CD4-positive, alpha-beta T cell (primary cell): ENCODE data around the gene COX17. TPM values are rescaled to one million over a fixed set of nuclear protein-coding genes. Genes with fewer than 3 reads are reported as not detected.
A peak's percentile ranks its signal among the peaks of the same experiment; 100 is the strongest.

Experiments used
- ATAC-seq: fragments of 200-7000 bp; cut with Tn5 transposase; one replicate; pipeline ENCODE4 v1.10.0; 2022; ENCODE audit warnings: mild to moderate bottlenecking; ENCODE audit not compliant: poor library complexity
- CTCF ChIA-PET: fragments of 350-600 bp; sonication (Branson Sonifier 250); formaldehyde crosslinking; loops from one replicate; lab custom pipeline; 2021; ENCODE audit warnings: antibody characterized with exemption, inconsistent platforms; lab: Charles Lee
- POLR2A ChIA-PET: fragments of 350-600 bp; sonication (Branson Sonifier 250); formaldehyde crosslinking; loops from one replicate; lab custom pipeline; 2021; ENCODE audit warnings: antibody characterized with exemption, inconsistent platforms; lab: Charles Lee
- DNase-seq, 14 experiments: peaks; one replicate each; pipeline ENCODE4 v3.0.0-alpha.2; 2013 to 2020; ENCODE audit warnings: mixed read lengths in 2 of 14
- H3K27ac ChIP-seq, 2 donors: one replicate each; pipeline versions ENCODE4 v1.5.1 to v1.7.0; 2013; ENCODE audit warnings: low read length in 2 of 2, low read depth in 1 of 2, mild to moderate bottlenecking in 1 of 2
- H3K27me3 ChIP-seq, 2 experiments: 1 replicate in 1 of 2; 2 replicates in 1 of 2; pipeline versions ENCODE4 v1.6.1 to v1.7.0; 2013; ENCODE audit warnings: low read length in 2 of 2, control low read depth in 1 of 2, mild to moderate bottlenecking in 1 of 2, moderate library complexity in 1 of 2; ENCODE audit not compliant: insufficient read depth in 2 of 2, control insufficient read depth in 1 of 2
- H3K36me3 ChIP-seq: one replicate; pipeline ENCODE4 v1.6.1; 2013; ENCODE audit warnings: low read length, control low read depth; ENCODE audit not compliant: insufficient read depth
- H3K4me1 ChIP-seq: one replicate; pipeline ENCODE4 v1.6.1; 2013; ENCODE audit warnings: low read length, control low read depth; ENCODE audit not compliant: insufficient read depth
- H3K4me3 ChIP-seq: one replicate; pipeline ENCODE4 v1.5.1; 2013; ENCODE audit warnings: mild to moderate bottlenecking, low read length, moderate library complexity
- H3K9me3 ChIP-seq, 2 experiments: 1 replicate in 1 of 2; 2 replicates in 1 of 2; pipeline versions ENCODE4 v1.6.1 to v1.7.0; 2013; ENCODE audit warnings: low read length in 2 of 2, mild to moderate bottlenecking in 2 of 2, control low read depth in 1 of 2, moderate library complexity in 1 of 2; ENCODE audit not compliant: control insufficient read depth in 1 of 2, insufficient read depth in 1 of 2
- H3K27ac Mint-ChIP-seq: one replicate; pipeline ENCODE4 v1.8.0; 2020; ENCODE audit warnings: mixed read lengths
- H3K27me3 Mint-ChIP-seq: one replicate; pipeline ENCODE4 v1.8.0; 2021; ENCODE audit warnings: mixed read lengths
- H3K36me3 Mint-ChIP-seq: one replicate; pipeline ENCODE4 v1.8.0; 2021; ENCODE audit warnings: low read depth, mixed read lengths
- H3K4me1 Mint-ChIP-seq: one replicate; pipeline ENCODE4 v1.8.0; 2021; ENCODE audit warnings: low read depth, mixed read lengths
- H3K4me3 Mint-ChIP-seq: one replicate; pipeline ENCODE4 v1.8.0; 2020; ENCODE audit warnings: mild to moderate bottlenecking, mixed read lengths
- H3K9me3 Mint-ChIP-seq: one replicate; pipeline ENCODE4 v1.8.0; 2020; ENCODE audit warnings: mixed read lengths
- intact Hi-C, 2 experiments: fragments of 100-400 bp; cut with DNase I in 1 of 2; cut with micrococcal nuclease in 1 of 2; formaldehyde crosslinking; loops; one replicate each; pipeline versions ENCODE4 v1.15.1 to v1.9.0; 2023 to 2025; cut with DNase I, micrococcal nuclease
- polyA plus RNA-seq, 2 donors: library from polyadenylated mRNA; unstranded; fragments of 120-200 nt; gene quantifications; one replicate each; pipeline ENCODE4 v1.2.1, GENCODE V29; 2013
- total RNA-seq, 174 experiments: library from RNA in 2 of 174; stranded (reverse) in 2 of 174; gene quantifications; one replicate each; pipeline ENCODE4 v1.2.3 and lab custom pipeline; 2021 to 2026
- TF ChIP-seq, protein P1 (sequence below): fragments of 200-600 bp; IDR thresholded peaks from one replicate; pipeline ENCODE4 v1.8.0; 2022; ENCODE audit warnings: antibody characterized with exemption, mild to moderate bottlenecking

COX17 gene, protein sequence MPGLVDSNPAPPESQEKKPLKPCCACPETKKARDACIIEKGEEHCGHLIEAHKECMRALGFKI
- total RNA-seq = 10 to 100 TPM; 24.6 to 26.3 TPM
- 48.1 TPM for polyA plus RNA-seq (2013, experiment 1 of 2)
- 37.4 TPM for polyA plus RNA-seq (2013, experiment 2 of 2)
- 10.1 to 68.8 (median 18.4) reads per million in 172 experiments for total RNA-seq (lab: John Stamatoyannopoulos, UW)

- CTCF ChIA-PET = interaction anchor here (1.7 kb wide), 1 partner anchor 20 kb away, joined by 6 read pairs; no protein-coding TSS in a partner anchor
- Histone ChIP-seq H3K4me1 (peaks cover 8% of the 10 kb centered on the region), H3K9me3 (no peaks in the 10 kb centered on the region), H3K27ac (peak within 1 kb of the TSS; percentile 81 to 85), H3K27me3 (no peaks in the 10 kb centered on the region), H3K4me3 (peak within 1 kb of the TSS; percentile 68), H3K36me3 (peaks cover 27% of the 10 kb centered on the region)
- POLR2A ChIA-PET = interaction anchor here (1.1 to 2.2 kb wide), 7 partner anchors 23 to 470 kb away, joined by 3 to 13 read pairs (median 4); partner anchors contain the start of genes TIMMDC1 and TMEM39A
- DNase-seq (peak; percentile 92 to 99 (median 95)), ATAC-seq (peak; percentile 87)
- Mint-ChIP-seq H3K27ac (peak within 1 kb of the TSS; percentile 91), H3K4me1 (peaks cover 36% of the 10 kb centered on the region), H3K36me3 (peaks cover 46% of the 10 kb centered on the region), H3K4me3 (peak within 1 kb of the TSS; percentile 87), H3K27me3 (no peaks in the 10 kb centered on the region), H3K9me3 (no peaks in the 10 kb centered on the region)
- TF ChIP-seq, protein P1, sequence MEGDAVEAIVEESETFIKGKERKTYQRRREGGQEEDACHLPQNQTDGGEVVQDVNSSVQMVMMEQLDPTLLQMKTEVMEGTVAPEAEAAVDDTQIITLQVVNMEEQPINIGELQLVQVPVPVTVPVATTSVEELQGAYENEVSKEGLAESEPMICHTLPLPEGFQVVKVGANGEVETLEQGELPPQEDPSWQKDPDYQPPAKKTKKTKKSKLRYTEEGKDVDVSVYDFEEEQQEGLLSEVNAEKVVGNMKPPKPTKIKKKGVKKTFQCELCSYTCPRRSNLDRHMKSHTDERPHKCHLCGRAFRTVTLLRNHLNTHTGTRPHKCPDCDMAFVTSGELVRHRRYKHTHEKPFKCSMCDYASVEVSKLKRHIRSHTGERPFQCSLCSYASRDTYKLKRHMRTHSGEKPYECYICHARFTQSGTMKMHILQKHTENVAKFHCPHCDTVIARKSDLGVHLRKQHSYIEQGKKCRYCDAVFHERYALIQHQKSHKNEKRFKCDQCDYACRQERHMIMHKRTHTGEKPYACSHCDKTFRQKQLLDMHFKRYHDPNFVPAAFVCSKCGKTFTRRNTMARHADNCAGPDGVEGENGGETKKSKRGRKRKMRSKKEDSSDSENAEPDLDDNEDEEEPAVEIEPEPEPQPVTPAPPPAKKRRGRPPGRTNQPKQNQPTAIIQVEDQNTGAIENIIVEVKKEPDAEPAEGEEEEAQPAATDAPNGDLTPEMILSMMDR = no peak
- intact Hi-C loops = loop anchor here (1.0 to 10.0 kb wide), 5 partner anchors 178 to 420 kb away; partner anchors contain the start of genes TIMMDC1 (in 2 of the 2), GSK3B (in 1 of the 2) and POGLUT1 (in 1 of the 2)
Observed at GRCh38 chr3:119676771-119677640, at the start of gene COX17. TSS of gene COX17 (minus strand) at chr3:119677406. CDS start at chr3:119677310, 96 bp downstream.

DNA sequence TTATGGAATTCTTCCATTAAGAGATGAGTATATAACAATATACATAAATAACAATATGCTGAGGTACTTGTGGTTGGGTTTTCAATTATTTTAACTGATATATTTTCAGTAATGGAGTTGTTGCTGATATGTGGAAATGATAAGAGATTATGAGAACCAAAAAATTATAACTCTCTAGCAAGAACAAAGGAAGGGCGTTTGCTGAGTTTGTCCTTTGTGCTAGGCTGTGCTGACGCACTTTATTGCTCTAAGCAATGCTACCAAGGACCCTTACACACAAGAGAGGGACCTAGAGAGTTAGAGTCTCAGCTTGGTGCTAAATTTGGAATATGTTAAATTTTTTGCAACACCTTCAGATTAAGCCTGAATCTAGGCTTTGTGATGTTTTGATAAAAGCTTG is 49.7 kb upstream of the COX17 start:
- no peak overlapping the region for H3K4me3 ChIP-seq
- Mint-ChIP-seq H3K9me3 (no peaks in the 10 kb centered on the region), H3K27ac (no peak overlapping the region), H3K4me1 (no peaks in the 10 kb centered on the region), H3K27me3 (no peaks in the 10 kb centered on the region), H3K36me3 (no peaks in the 10 kb centered on the region), H3K4me3 (no peak overlapping the region)
- ChIA-PET POLR2A (no interaction called here), CTCF (no interaction called here)
- intact Hi-C loops = no loop called here
- no peak overlapping the region for H3K27ac ChIP-seq
- no peaks in the 10 kb centered on the region for H3K36me3 ChIP-seq
- H3K9me3 ChIP-seq = no peaks in the 10 kb centered on the region
- DNase-seq (no peak), ATAC-seq (no peak)
- no peaks in the 10 kb centered on the region for H3K4me1 ChIP-seq
- TF ChIP-seq, protein P1 = no peak
- H3K27me3 ChIP-seq = no peaks in the 10 kb centered on the region

GRCh38 chr3:119723022-119723421 is 45.8 kb upstream of the COX17 start:
- no peaks in the 10 kb centered on the region for H3K9me3 ChIP-seq
- no peaks in the 10 kb centered on the region for H3K36me3 ChIP-seq
- ATAC-seq (no peak), DNase-seq (no peak)
- intact Hi-C loops = no loop called here
- H3K27ac ChIP-seq = no peak overlapping the region
- Mint-ChIP-seq H3K27me3 (peaks cover 8% of the 10 kb centered on the region), H3K36me3 (no peaks in the 10 kb centered on the region), H3K4me3 (no peak overlapping the region), H3K9me3 (no peaks in the 10 kb centered on the region), H3K27ac (no peak overlapping the region), H3K4me1 (no peaks in the 10 kb centered on the region)
- TF ChIP-seq, protein P1 = no peak
- ChIA-PET CTCF (no interaction called here), POLR2A (no interaction called here)
- H3K27me3 ChIP-seq = no peaks in the 10 kb centered on the region
- H3K4me3 ChIP-seq = no peak overlapping the region
- no peaks in the 10 kb centered on the region for H3K4me1 ChIP-seq
